Stimulated activated CD8-positive, alpha-beta memory T cell treated with anti-CD3 and anti-CD28 coated beads, Interleukin-4, amount 100 ng/mL, for 48 hours (primary cell): ENCODE data around the gene CBFA2T2.
"Not testable (repeated sequence)": the region's sequence is repeated elsewhere in the genome, so short reads cannot be mapped to it uniquely, and the experiment has no call there.

Experiments used
- DNase-seq: peaks from one replicate; pipeline ENCODE4 v3.0.0-alpha.2; 2020

The CBFA2T2 gene

GRCh38 chr20:33508015-33508414, 18.1 kb downstream of the CBFA2T2 start:
- not testable (repeated sequence) for DNase-seq

- not testable (repeated sequence) for DNase-seq
Measured at GRCh38 chr20:33509057-33509456, 19.2 kb downstream of the CBFA2T2 start.

- DNase-seq = not testable (repeated sequence)
Measured at GRCh38 chr20:33511876-33512275, 22.0 kb downstream of the CBFA2T2 start.

- DNase-seq = no peak
Measured at GRCh38 chr20:33515569-33516216, 25.8 kb downstream of the CBFA2T2 start.

DNA sequence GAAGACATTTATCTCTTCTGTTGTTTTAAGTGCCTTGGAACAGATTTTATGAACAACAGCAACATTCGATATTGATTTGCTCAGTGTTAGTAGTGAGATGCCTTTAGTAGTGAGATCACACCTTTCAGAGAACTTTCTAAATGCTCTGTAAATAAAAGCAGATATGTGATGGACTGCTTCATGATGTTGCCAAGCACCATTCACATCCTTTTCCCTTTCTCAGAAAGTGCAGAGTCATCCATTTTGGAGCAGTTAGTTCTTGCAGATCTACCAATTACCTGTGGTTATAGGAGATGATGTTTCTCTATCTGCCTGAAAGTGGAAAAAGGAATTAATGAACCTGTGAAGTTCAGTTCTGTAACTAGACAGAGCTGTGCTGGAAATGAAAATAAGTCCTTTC, 27.0 kb downstream of the CBFA2T2 start:
- DNase-seq = no peak

GRCh38 chr20:33518071-33518470, 28.2 kb downstream of the CBFA2T2 start:
- no peak for DNase-seq

DNA sequence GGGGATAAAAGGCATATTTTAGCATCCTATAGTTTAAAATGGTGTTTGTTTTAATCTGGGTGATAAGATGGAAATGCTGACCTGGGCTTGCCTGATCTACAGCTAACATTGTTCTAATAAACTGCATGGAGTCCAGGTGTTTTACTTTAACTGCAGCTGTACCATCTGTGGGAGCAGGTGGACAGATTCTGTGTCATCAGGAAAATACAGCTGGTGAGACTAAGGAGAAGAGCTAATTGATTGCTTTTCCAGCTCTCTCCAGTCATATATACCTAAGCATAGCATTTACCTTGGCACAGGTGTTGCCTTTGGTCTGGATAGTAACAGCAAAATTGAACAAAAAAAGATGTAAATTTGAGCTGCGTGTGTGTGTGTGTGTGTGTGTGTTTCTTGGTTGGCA, 31.6 kb downstream of the CBFA2T2 start:
- DNase-seq = no peak

GRCh38 chr20:33522256-33522820, 32.4 kb downstream of the CBFA2T2 start:
- peak; percentile 52 for DNase-seq

DNA sequence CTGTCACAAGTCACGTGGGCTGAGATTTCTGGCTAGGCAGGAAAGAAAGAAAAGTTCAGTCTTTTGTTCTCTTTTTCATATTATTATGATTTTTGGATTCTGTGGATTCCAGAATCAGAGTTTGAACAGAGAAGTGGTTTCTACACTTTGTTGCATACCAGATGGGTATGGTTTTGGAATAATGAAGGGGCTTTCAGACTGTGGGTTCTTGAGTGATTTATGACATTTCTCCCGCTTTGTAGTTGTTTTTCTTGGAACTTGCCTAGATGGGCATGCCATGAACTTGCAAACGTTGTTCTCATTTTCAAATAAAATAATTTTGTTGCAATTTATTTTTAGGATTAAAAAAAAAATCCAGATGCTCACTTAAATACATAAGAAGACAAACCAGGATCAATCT, 34.4 kb downstream of the CBFA2T2 start:
- DNase-seq = no peak

GRCh38 chr20:33526769-33527168, 36.9 kb downstream of the CBFA2T2 start:
- DNase-seq = no peak

DNA sequence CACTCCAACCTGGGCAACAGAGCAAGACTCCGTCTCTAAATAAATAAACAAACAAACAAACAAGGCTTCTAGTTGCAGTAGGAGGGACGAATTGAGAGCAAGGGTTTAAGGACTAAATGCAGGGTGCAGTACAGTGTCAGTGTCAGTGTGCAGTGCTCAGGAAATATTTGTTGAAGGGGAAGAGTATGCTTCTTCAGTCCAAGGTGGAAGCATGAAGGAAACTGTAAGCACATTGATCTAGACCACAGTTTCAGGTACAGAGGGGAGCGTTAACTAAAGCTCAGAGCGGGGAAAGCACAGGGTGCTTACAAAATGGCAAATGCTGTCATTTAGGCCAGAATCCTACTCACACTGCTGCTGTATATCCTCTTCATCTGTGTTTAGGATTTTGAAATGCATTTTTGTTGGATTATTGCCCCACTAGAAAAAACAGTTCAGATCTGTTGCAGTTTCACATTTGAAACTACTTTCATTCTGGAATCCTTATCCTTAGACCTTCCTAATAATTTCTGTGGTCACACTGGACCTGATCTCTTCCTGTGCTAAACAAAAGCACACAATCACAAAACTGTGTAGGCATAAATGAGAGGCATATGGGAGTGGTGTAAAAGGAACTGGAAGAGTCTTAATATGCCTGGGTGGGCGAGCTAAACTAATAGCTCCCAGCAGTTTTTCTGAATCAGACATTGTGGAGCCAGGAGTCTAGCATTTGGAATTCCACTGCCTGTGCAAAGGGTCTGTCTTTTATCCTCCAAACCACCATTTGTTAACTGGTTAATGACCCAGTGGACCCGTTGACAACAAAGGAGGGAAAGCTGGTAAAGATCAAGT, 41.4 kb downstream of the CBFA2T2 start:
- no peak for DNase-seq

GRCh38 chr20:33531885-33532284, 42.0 kb downstream of the CBFA2T2 start:
- DNase-seq = no peak

DNA sequence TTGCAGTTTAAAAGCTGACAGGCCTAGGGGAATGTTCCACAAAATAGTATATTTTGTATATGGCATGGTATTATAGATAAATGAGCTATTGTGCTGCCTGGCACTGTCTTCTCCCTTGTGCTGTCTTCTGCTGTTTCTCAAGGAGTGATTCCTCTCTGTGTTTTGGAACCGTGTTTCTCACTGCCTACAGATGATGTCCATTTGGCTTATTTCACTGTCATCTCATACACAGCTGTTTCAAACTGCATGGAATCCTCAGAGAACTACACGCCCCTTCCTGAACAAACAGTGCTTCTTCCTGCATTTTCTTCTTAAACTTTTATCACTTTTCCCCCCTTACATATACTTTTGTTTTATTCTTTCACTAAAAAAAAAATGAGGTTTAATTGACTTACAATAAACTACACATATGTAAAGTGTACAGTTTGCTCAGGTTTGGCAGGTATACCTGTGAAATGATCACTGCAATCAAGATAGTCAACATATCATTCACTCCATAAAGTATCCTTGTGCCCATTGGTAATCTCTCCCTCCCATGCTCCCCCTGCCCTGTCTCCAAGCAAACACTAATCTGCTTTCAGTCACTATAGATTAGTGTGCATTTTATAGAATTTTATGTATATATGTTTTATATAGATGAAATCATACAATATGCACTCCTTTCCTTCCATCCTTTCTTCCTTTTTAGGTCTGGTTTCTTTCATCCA, 43.0 kb downstream of the CBFA2T2 start:
- no peak for DNase-seq

DNA sequence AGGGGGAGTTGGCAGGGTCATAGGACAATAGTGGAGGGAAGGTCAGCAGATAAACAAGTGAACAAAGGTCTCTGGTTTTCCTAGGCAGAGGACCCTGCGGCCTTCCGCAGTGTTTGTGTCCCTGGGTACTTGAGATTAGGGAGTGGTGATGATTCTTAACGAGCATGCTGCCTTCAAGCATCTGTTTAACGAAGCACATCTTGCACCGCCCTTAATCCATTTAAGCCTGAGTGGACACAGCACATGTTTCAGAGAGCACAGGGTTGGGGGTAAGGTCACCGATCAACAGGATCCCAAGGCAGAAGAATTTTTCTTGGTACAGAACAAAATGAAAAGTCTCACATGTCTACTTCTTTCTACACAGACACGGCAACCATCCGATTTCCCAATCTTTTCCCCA, 45.8 kb downstream of the CBFA2T2 start:
- DNase-seq = not testable (repeated sequence)

DNA sequence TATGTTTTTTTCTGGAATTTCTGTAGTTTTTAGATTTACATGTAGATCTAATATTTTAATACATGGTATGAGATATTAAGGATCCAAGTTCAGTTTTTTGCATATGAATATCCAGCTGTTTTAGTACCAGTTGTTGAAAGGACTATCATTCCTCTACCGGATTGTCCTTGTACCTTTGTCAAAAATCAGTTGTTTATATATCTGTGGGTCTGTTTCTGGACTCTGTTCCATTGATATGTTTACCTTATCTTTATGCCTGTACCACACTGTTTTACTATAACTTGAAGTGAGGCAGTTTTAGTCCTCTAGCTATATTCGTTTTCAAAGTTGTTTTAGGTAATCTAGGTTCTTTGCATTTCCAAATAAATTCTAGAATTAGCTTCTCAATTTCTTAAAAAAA, 47.7 kb downstream of the CBFA2T2 start:
- DNase-seq = no peak

DNA sequence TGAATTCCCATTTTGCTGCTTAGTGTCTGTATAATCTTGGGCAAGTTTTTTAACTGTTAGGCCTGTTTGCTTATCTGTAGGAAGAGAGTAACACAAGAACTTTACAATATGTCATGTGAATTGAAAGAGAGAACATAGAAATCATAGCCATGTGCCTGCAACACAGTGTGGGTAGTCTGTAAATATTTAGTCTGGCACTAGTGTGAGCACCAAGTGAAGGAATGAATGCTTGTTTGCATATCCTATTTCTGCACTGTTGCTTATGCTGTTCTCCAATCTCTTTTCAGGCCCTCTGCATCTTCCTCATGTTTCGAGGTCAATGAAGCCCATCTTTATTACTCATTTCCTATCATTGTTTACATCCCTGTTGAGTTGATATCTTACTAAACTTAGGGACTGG, 49.2 kb downstream of the CBFA2T2 start:
- DNase-seq = no peak

GRCh38 chr20:33540427-33540826, 50.5 kb downstream of the CBFA2T2 start:
- no peak for DNase-seq

- DNase-seq = no peak
Measured at GRCh38 chr20:33541074-33541473, 51.2 kb downstream of the CBFA2T2 start.

DNA sequence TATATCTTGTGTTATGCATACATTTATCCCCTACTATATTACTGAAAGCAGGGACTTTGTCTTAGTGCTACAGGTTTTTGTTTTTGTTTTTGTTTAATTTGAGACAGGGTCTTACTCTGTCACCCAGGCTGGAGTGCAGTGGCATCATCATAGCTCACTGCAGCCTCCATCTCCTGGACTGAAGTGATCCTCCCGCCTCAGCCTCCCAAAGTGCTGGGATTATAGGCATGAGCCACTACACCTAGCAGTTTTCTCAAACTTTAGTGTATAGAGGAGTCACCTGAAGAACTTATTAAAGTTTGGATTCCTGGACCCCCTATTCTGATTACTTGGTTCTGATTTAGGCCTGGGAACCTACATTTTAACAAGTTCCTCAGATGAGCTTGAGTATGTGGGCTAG, 51.9 kb downstream of the CBFA2T2 start:
- DNase-seq = no peak

- DNase-seq = no peak
Measured at GRCh38 chr20:33545763-33546162, 55.9 kb downstream of the CBFA2T2 start.

GRCh38 chr20:33549229-33549999, 59.5 kb downstream of the CBFA2T2 start:
- no peak for DNase-seq

DNA sequence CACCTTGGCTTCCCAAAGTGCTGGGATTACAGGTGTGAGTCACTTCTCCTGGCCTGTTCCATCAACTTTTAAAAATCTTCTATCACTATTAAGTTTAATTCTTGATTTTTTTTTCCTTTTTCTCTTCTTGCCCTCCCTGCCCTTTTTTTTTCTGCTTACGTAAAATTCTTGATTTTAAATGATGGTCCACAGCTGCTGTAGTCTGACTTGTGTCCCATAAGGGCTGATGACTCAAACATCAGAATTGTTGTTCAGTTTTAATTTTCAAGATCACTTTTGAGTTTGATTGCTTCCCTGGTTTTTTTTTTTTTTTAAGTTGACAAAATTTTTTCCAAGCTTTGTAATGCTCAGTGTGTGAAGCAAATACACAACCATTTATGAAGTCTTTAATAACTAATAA, 61.9 kb downstream of the CBFA2T2 start:
- DNase-seq = no peak

- no peak for DNase-seq
Measured at GRCh38 chr20:33552519-33552918, 62.6 kb downstream of the CBFA2T2 start.
